Endothelial cell of umbilical vein (primary cell): ENCODE data around the gene DLL4. TPM values are rescaled to one million over a fixed set of nuclear protein-coding genes. Genes with fewer than 3 reads are reported as not detected.

Source experiments
- BruUV-seq: library from RNA; stranded (reverse); fragments of 400-500 nt; replicated peaks from 2 replicates; lab custom pipeline; 2021; lab: Mats Ljungman, UMichigan
- CTCF ChIA-PET: fragments of 300-600, 350-600 bp; sonication (Branson Sonifier 250); formaldehyde crosslinking; loops from one replicate; lab custom pipeline; 2021; ENCODE audit warnings: antibody characterized with exemption, inconsistent platforms; lab: Charles Lee
- POLR2A ChIA-PET: fragments of 300-600, 350-600 bp; sonication (Branson Sonifier 250); formaldehyde crosslinking; loops from one replicate; lab custom pipeline; 2021; ENCODE audit warnings: antibody characterized with exemption, inconsistent platforms; lab: Charles Lee
- DNase-seq: peaks from one replicate; pipeline ENCODE4 v3.0.0-alpha.2; 2011; ENCODE audit warnings: low read depth, low spot score
- FAIRE-seq: peaks from 2 replicates; lab custom pipeline; 2011; peaks lifted over from hg19 to GRCh38; lab: Jason Lieb, UNC
- H2AFZ ChIP-seq: 2 replicates; pipeline ENCODE4 v1.6.0; 2012; ENCODE audit warnings: low read depth, low read length, control low read depth, inconsistent platforms
- H3K27ac ChIP-seq: 2 replicates; pipeline ENCODE4 v1.5.1; 2011; ENCODE audit warnings: low read depth, mild to moderate bottlenecking, control low read depth, low read length, moderate library complexity; ENCODE audit not compliant: insufficient read depth
- H3K27me3 ChIP-seq, 2 experiments: 2 replicates each; pipeline versions ENCODE4 v1.6.0 to v1.6.1; 2011; ENCODE audit warnings: low read length in 2 of 2, mixed read lengths in 1 of 2; ENCODE audit not compliant: control insufficient read depth in 2 of 2, insufficient read depth in 2 of 2
- H3K36me3 ChIP-seq, 2 experiments: 2 replicates in 1 of 2; 3 replicates in 1 of 2; pipeline ENCODE4 v1.5.1; 2011; ENCODE audit warnings: low read length in 2 of 2, mild to moderate bottlenecking in 1 of 2, moderate library complexity in 1 of 2; ENCODE audit not compliant: control insufficient read depth in 2 of 2, insufficient read depth in 2 of 2; ENCODE audit errors: extremely low read depth in 1 of 2
- H3K4me1 ChIP-seq: 3 replicates; pipeline ENCODE4 v1.5.1; 2011; ENCODE audit warnings: mild to moderate bottlenecking, low read length; ENCODE audit not compliant: control insufficient read depth, insufficient read depth; ENCODE audit errors: extremely low read depth
- H3K4me2 ChIP-seq: 2 replicates; pipeline ENCODE4 v1.6.1; 2011; ENCODE audit warnings: low read length, control low read depth, mixed read lengths; ENCODE audit not compliant: insufficient read depth
- H3K4me3 ChIP-seq, 3 experiments: fragments of 200-600 bp in 1 of 3; sonication (generic), shearing (Covaris generic) in 1 of 3; replicated peaks in 1 of 3; 2 replicates each; pipeline ENCODE4 v1.5.1; 2011 to 2016; ENCODE audit warnings: control low read depth in 3 of 3, low read length in 3 of 3, mild to moderate bottlenecking in 2 of 3, inconsistent platforms in 1 of 3, low read depth in 1 of 3, moderate library complexity in 1 of 3; ENCODE audit not compliant: insufficient read depth in 1 of 3
- H3K79me2 ChIP-seq: 2 replicates; pipeline ENCODE4 v1.6.0; 2012; ENCODE audit warnings: low read length, inconsistent platforms; ENCODE audit not compliant: control insufficient read depth, insufficient read depth
- H3K9ac ChIP-seq: replicated peaks from 2 replicates; pipeline ENCODE3; 2011; ENCODE audit warnings: low read length, control low read depth; ENCODE audit not compliant: insufficient read depth; ENCODE audit errors: extremely low read depth
- H3K9me1 ChIP-seq: replicated peaks from 3 replicates; pipeline ENCODE4 v1.6.0; 2011; ENCODE audit warnings: mild to moderate bottlenecking, low read length; ENCODE audit not compliant: control insufficient read depth, insufficient read depth; ENCODE audit errors: extremely low read depth
- H3K9me3 ChIP-seq: replicated peaks from 2 replicates; pipeline ENCODE4 v1.5.1; 2012; ENCODE audit warnings: low read length, inconsistent platforms; ENCODE audit not compliant: control insufficient read depth, insufficient read depth
- H4K20me1 ChIP-seq: replicated peaks from 2 replicates; pipeline ENCODE3; 2011; ENCODE audit warnings: mild to moderate bottlenecking, low read length; ENCODE audit not compliant: control insufficient read depth, insufficient read depth; ENCODE audit errors: extremely low read depth
- CTCF ChIP-seq, 2 donors: IDR thresholded peaks; 1 replicate in 1 of 2; 2 replicates in 1 of 2; pipeline ENCODE4 v1.5.1; 2011; ENCODE audit warnings: low read length in 2 of 2, mild to moderate bottlenecking in 2 of 2, moderate library complexity in 2 of 2, control low read depth in 1 of 2, inconsistent platforms in 1 of 2, low read depth in 1 of 2; ENCODE audit not compliant: insufficient read depth in 1 of 2; ENCODE audit errors: extremely low read depth in 1 of 2
- EZH2 ChIP-seq: IDR thresholded peaks from 2 replicates; pipeline ENCODE4 v1.6.1; 2012; ENCODE audit warnings: borderline replicate concordance, low read depth, mild to moderate bottlenecking, moderate library complexity, low read length, inconsistent platforms; ENCODE audit not compliant: severe bottlenecking
- FOS ChIP-seq: IDR thresholded peaks from 2 replicates; pipeline ENCODE4 v1.6.1; 2011; ENCODE audit warnings: mild to moderate bottlenecking, low read length, moderate library complexity, borderline replicate concordance; ENCODE audit not compliant: insufficient read depth
- GATA2 ChIP-seq: IDR thresholded peaks from 2 replicates; pipeline ENCODE4 v1.7.0; 2011; ENCODE audit warnings: low read depth, mild to moderate bottlenecking, moderate library complexity, mixed read lengths, low read length; ENCODE audit not compliant: insufficient read length, insufficient read depth
- JUN ChIP-seq: IDR thresholded peaks from 2 replicates; pipeline ENCODE4 v1.6.1; 2011; ENCODE audit warnings: borderline replicate concordance, low read depth; ENCODE audit not compliant: insufficient read length, insufficient read depth
- MAX ChIP-seq: IDR thresholded peaks from 2 replicates; pipeline ENCODE4 v1.6.1; 2011; ENCODE audit not compliant: insufficient read depth, insufficient read length
- MYC ChIP-seq: IDR thresholded peaks from one replicate; pipeline ENCODE4 v1.6.1; 2011; ENCODE audit warnings: mild to moderate bottlenecking, low read depth, low read length
- POLR2A ChIP-seq: IDR thresholded peaks from 2 replicates; pipeline ENCODE4 v1.6.1; 2012; ENCODE audit warnings: low read depth, mild to moderate bottlenecking, control low read depth, low read length
- POLR2AphosphoS5 ChIP-seq: IDR thresholded peaks from 2 replicates; pipeline ENCODE4 v1.6.1; 2012; ENCODE audit warnings: low read depth, mild to moderate bottlenecking, control low read depth, low read length, moderate library complexity; ENCODE audit not compliant: insufficient read depth
- dilution Hi-C: fragments of 300-500 bp; cut with MboI; formaldehyde crosslinking; loops from one replicate; pipeline ENCODE4 v1.15.0; 2019; ENCODE audit warnings: low sequenced_read_pairs; ENCODE audit not compliant: extremely low pct_ligation_motif_present
- intact Hi-C: fragments of 100-400 bp; cut with micrococcal nuclease; formaldehyde crosslinking; loops from one replicate; pipeline ENCODE4 v1.10.0; 2022
- polyA plus RNA-seq, 4 experiments: library from polyadenylated mRNA; depleted of rRNA in 3 of 4; stranded (reverse) in 3 of 4; unstranded in 1 of 4; fragments of >200 nt; gene quantifications; 2 replicates each; pipeline versions ENCODE4 v1.2.1 to v1.2.3, GENCODE V29; 2011 to 2012; ENCODE audit warnings: missing spikeins in 1 of 4
- total RNA-seq: library from RNA; stranded (reverse); gene quantifications from 2 replicates; pipeline ENCODE4 v1.2.3, GENCODE V29; 2021

Gene DLL4
- total and polyA plus RNA-seq, 2 donors (not counting 3 experiments of a cell fraction or from before 2014, with no cell fraction given), result 55.2 to 57.8 TPM

- ChIA-PET CTCF (interaction anchor here (1.6 kb wide), 1 partner anchor 226 kb away, joined by 3 read pairs; no protein-coding TSS in a partner anchor), POLR2A (no interaction called here)
- H3K4me2 ChIP-seq, result no peak overlapping the region
- no peaks in the 10 kb centered on the region for H4K20me1 ChIP-seq
- H3K36me3 ChIP-seq, result peaks cover 0 to 2% of the 10 kb centered on the region in 2 experiments
- dilution Hi-C loops (no loop called here), intact Hi-C loops (no loop called here)
- H2AFZ ChIP-seq, result no peak overlapping the region
- H3K4me1 ChIP-seq, result no peaks in the 10 kb centered on the region
- no peak overlapping the region for H3K9ac ChIP-seq
- no peaks in the 10 kb centered on the region for H3K27me3 ChIP-seq
- H3K4me3 ChIP-seq, result no peak overlapping the region
- no TSS peak for BruUV-seq
- DNase-seq (no peak), FAIRE-seq (no peak)
- H3K9me3 ChIP-seq, result no peaks in the 10 kb centered on the region
- TF ChIP-seq MYC (no peak), POLR2AphosphoS5 (no peak), JUN (no peak), MAX (no peak), CTCF (IDR thresholded peaks at IDR 0.05; ENCODE audit: extremely low read depth in 1 of 2, insufficient read depth in 1 of 2, low read depth in 1 of 2, low read length in 2 of 2) (no peak), FOS (no peak), EZH2 (no peak), POLR2A (no peak), GATA2 (no peak)
- no peak overlapping the region for H3K27ac ChIP-seq
- no peaks in the 10 kb centered on the region for H3K9me1 ChIP-seq
- no peaks in the 10 kb centered on the region for H3K79me2 ChIP-seq
Measured at GRCh38 chr15:40959331-40960141, 30.4 kb downstream of the DLL4 start.
